ENCODE data around the gene EYA3. TPM values are rescaled to one million over a fixed set of nuclear protein-coding genes. Genes with fewer than 3 reads are reported as not detected.
A peak's percentile ranks its signal among the peaks of the same experiment; 100 is the strongest.

Gene EYA3
- total and polyA plus RNA-seq, 8 donors: 22.9 to 33.0 (median 29.1) TPM

DNA sequence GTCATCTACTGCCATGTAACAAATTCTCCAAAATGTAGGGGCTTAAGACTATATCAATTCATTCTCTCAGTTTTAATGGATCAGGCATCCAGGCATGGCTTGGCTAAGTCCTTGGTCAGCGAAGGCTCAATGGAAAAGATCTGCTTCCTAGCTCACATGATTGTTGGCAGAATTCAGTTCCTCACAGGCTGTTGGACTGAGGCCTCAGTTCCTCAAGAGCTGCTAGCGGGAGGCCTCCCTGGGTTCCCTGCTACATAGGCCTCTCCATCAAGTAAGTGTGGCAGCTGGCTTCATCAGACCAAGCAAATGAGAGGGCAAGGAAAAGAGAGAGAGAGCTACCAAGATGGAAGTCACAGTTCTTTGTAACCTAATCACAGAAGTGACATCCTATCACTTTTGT is 19.6 kb upstream of the EYA3 start:
- Histone ChIP-seq H3K27ac (peak overlapping the region in 1 of 2 donors; percentile 60), H3K36me3 (no peaks in the 10 kb centered on the region), H3K27me3 (no peaks in the 10 kb centered on the region), H3K4me3 (no peak overlapping the region), H3K9me3 (no peaks in the 10 kb centered on the region), H3K4me1 (peaks cover 0 to 54% of the 10 kb centered on the region in 2 donors)
- ATAC-seq (no peak), DNase-seq (no peak)
- TF ChIP-seq, protein P1, sequence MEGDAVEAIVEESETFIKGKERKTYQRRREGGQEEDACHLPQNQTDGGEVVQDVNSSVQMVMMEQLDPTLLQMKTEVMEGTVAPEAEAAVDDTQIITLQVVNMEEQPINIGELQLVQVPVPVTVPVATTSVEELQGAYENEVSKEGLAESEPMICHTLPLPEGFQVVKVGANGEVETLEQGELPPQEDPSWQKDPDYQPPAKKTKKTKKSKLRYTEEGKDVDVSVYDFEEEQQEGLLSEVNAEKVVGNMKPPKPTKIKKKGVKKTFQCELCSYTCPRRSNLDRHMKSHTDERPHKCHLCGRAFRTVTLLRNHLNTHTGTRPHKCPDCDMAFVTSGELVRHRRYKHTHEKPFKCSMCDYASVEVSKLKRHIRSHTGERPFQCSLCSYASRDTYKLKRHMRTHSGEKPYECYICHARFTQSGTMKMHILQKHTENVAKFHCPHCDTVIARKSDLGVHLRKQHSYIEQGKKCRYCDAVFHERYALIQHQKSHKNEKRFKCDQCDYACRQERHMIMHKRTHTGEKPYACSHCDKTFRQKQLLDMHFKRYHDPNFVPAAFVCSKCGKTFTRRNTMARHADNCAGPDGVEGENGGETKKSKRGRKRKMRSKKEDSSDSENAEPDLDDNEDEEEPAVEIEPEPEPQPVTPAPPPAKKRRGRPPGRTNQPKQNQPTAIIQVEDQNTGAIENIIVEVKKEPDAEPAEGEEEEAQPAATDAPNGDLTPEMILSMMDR (IDR thresholded peaks at IDR 0.05): no peak
- intact Hi-C loops (cut with DNase I): no loop called here

DNA sequence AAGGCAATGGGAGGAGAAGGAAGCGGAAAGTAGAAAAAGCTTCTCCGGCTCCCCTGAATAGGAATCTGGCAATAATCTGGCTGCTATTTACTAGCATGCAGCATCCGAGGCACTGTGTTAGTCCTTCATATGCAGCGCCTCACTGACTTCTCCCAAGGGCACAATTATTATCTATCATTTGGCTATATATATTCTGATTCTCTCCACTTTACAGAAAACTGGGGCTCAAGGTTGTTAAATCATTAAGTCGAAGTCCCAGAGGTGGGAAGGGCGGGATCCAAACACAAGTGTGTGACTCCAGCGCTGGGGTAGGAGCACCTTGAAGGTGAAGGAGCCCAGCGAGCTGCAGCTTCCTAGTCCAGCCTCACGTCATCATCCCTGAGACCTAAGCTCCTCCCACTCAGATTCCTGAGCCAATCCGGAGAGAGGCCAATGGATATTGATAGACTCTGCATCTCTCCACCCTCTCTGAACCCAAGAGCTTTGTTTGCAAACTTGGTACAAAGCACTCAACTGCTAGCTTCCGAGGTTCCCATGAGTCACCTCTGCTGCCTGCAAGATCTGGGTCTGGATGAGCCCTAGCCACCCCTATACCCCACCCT is 16.6 kb upstream of the EYA3 start:
- peaks cover 0 to 33% of the 10 kb centered on the region in 2 donors for H3K4me1 ChIP-seq
- ATAC-seq (peak; percentile 98), DNase-seq (peak in 2 of 4 donors; percentile 28 to 66)
- intact Hi-C loops (cut with DNase I): no loop called here
- no peaks in the 10 kb centered on the region for H3K9me3 ChIP-seq
- peak overlapping the region; percentile 33 to 38 for H3K27ac ChIP-seq
- TF ChIP-seq, protein P1 (IDR thresholded peaks at IDR 0.05): no peak
- H3K36me3 ChIP-seq: no peaks in the 10 kb centered on the region
- no peaks in the 10 kb centered on the region for H3K27me3 ChIP-seq
- peak overlapping the region in 1 of 2 donors; percentile 7 for H3K4me3 ChIP-seq

- H3K4me1 ChIP-seq: peaks cover 0 to 17% of the 10 kb centered on the region in 2 donors
- DNase-seq: no peak
- no peak for ATAC-seq
- no peak overlapping the region for H3K4me3 ChIP-seq
- TF ChIP-seq, protein P1 (IDR thresholded peaks at IDR 0.05): no peak
- no peaks in the 10 kb centered on the region for H3K27me3 ChIP-seq
- intact Hi-C loops (cut with DNase I): no loop called here
- H3K9me3 ChIP-seq: no peaks in the 10 kb centered on the region
- H3K27ac ChIP-seq: no peak overlapping the region
- no peaks in the 10 kb centered on the region for H3K36me3 ChIP-seq
Observed at GRCh38 chr1:28102189-28102588, 13.8 kb upstream of the EYA3 start.

DNA sequence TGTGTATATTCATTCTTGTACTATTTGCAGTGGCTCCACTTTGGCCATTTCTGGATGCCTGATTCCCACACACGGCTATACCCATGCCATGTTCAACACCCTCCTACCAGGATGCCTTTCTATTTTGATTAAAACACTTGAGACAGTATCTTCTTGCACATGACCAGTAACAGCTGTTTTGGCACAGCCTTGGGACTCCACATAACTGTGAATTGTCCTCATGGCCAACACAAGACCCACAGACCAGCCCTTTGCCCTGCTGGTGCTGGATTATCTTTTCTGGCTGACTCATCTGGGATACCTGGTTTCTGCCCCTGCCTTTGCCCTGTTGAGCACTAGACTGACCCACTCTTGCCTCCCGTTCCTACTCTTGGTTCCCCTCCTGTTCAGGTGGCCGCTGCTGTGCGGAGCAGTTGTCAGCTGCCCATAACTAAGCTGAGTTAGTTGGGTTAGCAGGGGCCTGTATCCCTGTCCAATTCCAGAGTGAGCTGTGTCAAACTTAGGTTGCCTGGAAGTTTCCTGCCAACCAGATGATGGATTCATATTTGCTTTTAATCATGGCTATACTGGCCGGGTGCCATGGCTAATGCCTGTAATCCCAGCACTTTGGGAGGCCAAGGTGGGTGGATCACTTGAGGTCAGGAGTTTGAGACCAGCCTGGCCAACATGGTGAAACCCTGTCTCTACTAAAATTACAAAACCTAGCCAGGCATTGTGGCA is 10.8 kb upstream of the EYA3 start:
- TF ChIP-seq, protein P1 (IDR thresholded peaks at IDR 0.05): no peak
- Histone ChIP-seq H3K27ac (no peak overlapping the region), H3K4me3 (no peak overlapping the region), H3K27me3 (no peaks in the 10 kb centered on the region), H3K36me3 (no peaks in the 10 kb centered on the region), H3K9me3 (no peaks in the 10 kb centered on the region), H3K4me1 (peaks cover 0 to 3% of the 10 kb centered on the region in 2 donors)
- DNase-seq: no peak
- ATAC-seq: no peak
- intact Hi-C loops (cut with DNase I): no loop called here

DNA sequence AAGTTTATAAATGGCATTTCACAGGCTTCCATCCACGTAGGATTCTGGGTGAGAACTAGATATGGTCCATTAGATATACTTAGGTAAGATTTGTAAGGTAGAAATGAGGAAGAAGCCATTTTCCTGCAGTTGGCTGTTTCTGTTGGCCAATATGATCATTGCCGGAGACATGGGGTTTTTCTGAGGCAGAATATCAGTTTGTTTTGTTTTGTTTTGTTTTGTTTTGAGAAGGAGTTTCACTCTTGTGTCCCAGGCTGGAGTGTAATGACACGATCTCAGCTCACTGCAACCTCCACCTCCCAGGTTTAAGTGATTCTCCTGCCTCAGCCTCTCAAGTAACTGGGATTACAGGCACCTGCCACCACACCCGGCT is 8.7 kb upstream of the EYA3 start:
- Histone ChIP-seq H3K9me3 (no peaks in the 10 kb centered on the region), H3K4me3 (no peak overlapping the region), H3K36me3 (no peaks in the 10 kb centered on the region), H3K4me1 (peaks cover 0 to 3% of the 10 kb centered on the region in 2 donors), H3K27me3 (no peaks in the 10 kb centered on the region), H3K27ac (peak overlapping the region in 1 of 2 donors; percentile 43)
- no peak for ATAC-seq
- TF ChIP-seq, protein P1 (IDR thresholded peaks at IDR 0.05): no peak
- intact Hi-C loops (cut with DNase I): no loop called here
- DNase-seq: no peak

Data from left lung (tissue), 10 donors.